Measurements from ENCODE around the gene SSTR1. TPM values are rescaled to one million over a fixed set of nuclear protein-coding genes. Genes with fewer than 3 reads are reported as not detected.

Gene SSTR1
- polyA plus RNA-seq, 1 donor: 0.09 TPM

GRCh38 chr14:38202444-38203191, 5.1 kb upstream of the SSTR1 start:
- no peak for DNase-seq (ENCODE audit: low read depth)

- DNase-seq (ENCODE audit: low read depth): no peak
These were observed 3.6 kb upstream of the SSTR1 start for GRCh38 chr14:38203929-38204718.

GRCh38 chr14:38204719-38205115, 3.0 kb upstream of the SSTR1 start:
- no peak for DNase-seq (ENCODE audit: low read depth)

- DNase-seq (ENCODE audit: low read depth): no peak
These were observed 2.4 kb upstream of the SSTR1 start for GRCh38 chr14:38205119-38205813.

GRCh38 chr14:38205949-38206665, 1.6 kb upstream of the SSTR1 start:
- DNase-seq (ENCODE audit: low read depth): no peak

- no peak for DNase-seq (ENCODE audit: low read depth)
These were observed 871 bp upstream of the SSTR1 start for GRCh38 chr14:38206689-38207376.

GRCh38 chr14:38207377-38207735, 348 bp upstream of the SSTR1 start:
- DNase-seq (ENCODE audit: low read depth): no peak

GRCh38 chr14:38208618-38209562, 1.2 kb downstream of the SSTR1 start:
- no peak for DNase-seq (ENCODE audit: low read depth)

GRCh38 chr14:38209572-38210557, 2.2 kb downstream of the SSTR1 start:
- no peak for DNase-seq (ENCODE audit: low read depth)

GRCh38 chr14:38210587-38211216, 3.0 kb downstream of the SSTR1 start:
- no peak for DNase-seq (ENCODE audit: low read depth)

- no peak for DNase-seq (ENCODE audit: low read depth)
These were observed 3.6 kb downstream of the SSTR1 start for GRCh38 chr14:38211255-38211735.

- DNase-seq (ENCODE audit: low read depth): no peak
These were observed 4.4 kb downstream of the SSTR1 start for GRCh38 chr14:38212111-38212510.

- no peak for DNase-seq (ENCODE audit: low read depth)
These were observed 5.3 kb downstream of the SSTR1 start for GRCh38 chr14:38213001-38213400.

GRCh38 chr14:38217553-38217952, 9.8 kb downstream of the SSTR1 start:
- DNase-seq (ENCODE audit: low read depth): no peak

GRCh38 chr14:38221077-38221476, 13.4 kb downstream of the SSTR1 start:
- no peak for DNase-seq (ENCODE audit: low read depth)

- DNase-seq (ENCODE audit: low read depth): no peak
These were observed 16.6 kb downstream of the SSTR1 start for GRCh38 chr14:38224338-38224737.

- DNase-seq (ENCODE audit: low read depth): no peak
These were observed 18.2 kb downstream of the SSTR1 start for GRCh38 chr14:38225946-38226345.

GRCh38 chr14:38226366-38226765, 18.7 kb downstream of the SSTR1 start:
- DNase-seq (ENCODE audit: low read depth): no peak
